PC-9 (cell line): ENCODE data around the gene VGLL4. TPM values are rescaled to one million over a fixed set of nuclear protein-coding genes. Genes with fewer than 3 reads are reported as not detected.

ENCODE experiments used
- BruUV-seq: library from RNA; stranded (reverse); fragments of 400-500 nt; replicated peaks from 2 replicates; lab custom pipeline; 2021; lab: Mats Ljungman, UMichigan
- CTCF ChIA-PET: fragments of 300-600 bp; sonication (Branson Sonifier 250); formaldehyde crosslinking; loops from one replicate; lab custom pipeline; 2022; ENCODE audit warnings: antibody characterized with exemption; lab: Charles Lee
- POLR2A ChIA-PET: fragments of 300-600 bp; sonication (Branson Sonifier 250); formaldehyde crosslinking; loops from one replicate; lab custom pipeline; 2022; ENCODE audit warnings: antibody characterized with exemption; ENCODE audit not compliant: unreplicated experiment; lab: Charles Lee
- DNase-seq, 2 experiments: peaks; one replicate each; pipeline versions ENCODE4 v3.0.0 to v3.0.0-alpha.2; 2015 to 2022; ENCODE audit warnings: mixed read lengths in 1 of 2
- H2AFZ ChIP-seq: fragments of 200-600 bp; sonication (generic); 2 replicates; pipeline ENCODE4 v1.8.1; 2017; ENCODE audit warnings: antibody characterized with exemption
- H3F3A ChIP-seq: fragments of 200-600 bp; sonication (generic); 2 replicates; pipeline ENCODE4 v1.8.1; 2017; ENCODE audit warnings: antibody characterized with exemption, mild to moderate bottlenecking, low read depth; ENCODE audit not compliant: insufficient read depth
- H3K27ac ChIP-seq: fragments of 200-600 bp; sonication (generic); 2 replicates; pipeline ENCODE4 v1.6.1; 2016; ENCODE audit warnings: mixed run types
- H3K27me3 ChIP-seq: fragments of 200-600 bp; sonication (generic); 2 replicates; pipeline ENCODE4 v1.6.1; 2016; ENCODE audit warnings: low read depth, mixed run types; ENCODE audit not compliant: insufficient read depth
- H3K36me3 ChIP-seq: fragments of 200-600 bp; sonication (generic); 2 replicates; pipeline ENCODE4 v1.6.1; 2016; ENCODE audit warnings: low read depth, mixed run types
- H3K4me1 ChIP-seq: fragments of 200-600 bp; sonication (generic); replicated peaks from 2 replicates; pipeline ENCODE4 v1.6.1; 2016; ENCODE audit warnings: mixed run types; ENCODE audit not compliant: insufficient read depth
- H3K4me2 ChIP-seq: fragments of 200-600 bp; sonication (generic); 2 replicates; pipeline ENCODE4 v1.6.1; 2017; ENCODE audit warnings: mixed run types
- H3K4me3 ChIP-seq: fragments of 200-600 bp; sonication (generic); 2 replicates; pipeline ENCODE4 v1.6.1; 2016; ENCODE audit warnings: mixed run types
- H3K79me2 ChIP-seq: fragments of 200-600 bp; sonication (generic); 2 replicates; pipeline ENCODE4 v1.6.1; 2017; ENCODE audit warnings: low read depth, mixed run types
- H3K9me2 ChIP-seq: fragments of 200-600 bp; sonication (generic); 2 replicates; pipeline ENCODE4 v1.8.1; 2017; ENCODE audit warnings: mild to moderate bottlenecking; ENCODE audit not compliant: insufficient read depth
- H3K9me3 ChIP-seq: fragments of 200-600 bp; sonication (generic); 2 replicates; pipeline ENCODE4 v1.8.1; 2016; ENCODE audit warnings: low read depth; ENCODE audit not compliant: insufficient read depth
- H4K20me1 ChIP-seq: fragments of 200-600 bp; sonication (generic); 2 replicates; pipeline ENCODE4 v1.8.1; 2017; ENCODE audit not compliant: insufficient read depth
- EZH2 ChIP-seq: fragments of 200-600 bp; sonication (generic); IDR thresholded peaks from 2 replicates; pipeline ENCODE4 v1.8.0; 2017; ENCODE audit warnings: antibody characterized with exemption, low read depth
- intact Hi-C: fragments of 100-400 bp; cut with micrococcal nuclease; formaldehyde crosslinking; loops from one replicate; pipeline ENCODE4 v1.10.0; 2022; ENCODE audit not compliant: unreplicated experiment
- total RNA-seq: library from RNA; stranded (reverse); gene quantifications from 2 replicates; pipeline ENCODE4 v1.2.3, GENCODE V29; 2021
- TF ChIP-seq, protein P1 (sequence below): fragments of 200-600 bp; sonication (generic); conservative IDR thresholded peaks from 2 replicates; pipeline ENCODE4 v1.6.1; 2017; ENCODE audit warnings: mixed run types, antibody characterized with exemption, mild to moderate bottlenecking, moderate library complexity

Gene VGLL4
- total RNA-seq, 1 experiment from 2014 or later: 42.2 TPM

DNA sequence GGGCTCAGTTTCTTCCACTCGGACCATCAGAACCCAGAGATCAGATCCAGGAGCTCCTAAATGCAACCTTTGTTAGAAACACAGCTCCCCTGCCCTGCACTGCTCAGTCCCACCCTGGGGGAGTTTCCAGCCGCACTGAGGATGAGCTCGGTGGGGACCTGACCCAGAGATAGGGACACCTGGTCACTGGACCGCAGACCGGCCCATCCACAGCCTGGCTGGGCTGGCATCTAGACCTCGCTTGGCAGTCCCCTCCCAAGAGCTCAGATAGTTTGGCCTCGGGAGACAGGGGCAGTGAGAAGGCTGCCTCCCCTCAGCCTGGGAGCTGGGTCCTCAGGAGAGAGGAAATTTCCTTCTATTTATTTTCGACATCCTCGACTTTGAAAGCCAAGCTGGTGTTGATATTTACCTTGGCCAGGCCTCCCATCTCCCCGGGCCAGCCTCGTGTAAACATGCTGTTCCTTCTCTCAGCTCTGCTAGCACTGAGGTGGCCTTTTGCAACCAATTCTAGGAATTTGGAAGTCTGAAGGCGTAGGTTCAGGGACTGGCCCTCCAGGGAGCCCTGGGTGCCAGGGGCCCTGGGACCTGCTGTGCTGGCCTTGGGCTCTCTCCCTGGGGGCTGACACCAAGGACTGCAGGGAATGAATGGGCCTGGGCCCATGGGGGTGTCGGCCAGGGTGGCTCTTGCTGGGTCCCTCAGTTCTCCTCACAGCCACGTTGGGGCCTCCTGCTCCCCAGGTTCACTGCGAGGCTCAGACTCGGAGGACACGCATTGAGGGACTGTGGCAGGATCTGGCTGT, 90.1 kb downstream of the VGLL4 start:
- no TSS peak for BruUV-seq
- Histone ChIP-seq H3K4me1 (no peaks in the 10 kb centered on the region), H3K4me3 (no peak overlapping the region), H3K9me3 (no peaks in the 10 kb centered on the region), H2AFZ (no peak overlapping the region), H4K20me1 (peaks cover 52% of the 10 kb centered on the region), H3K36me3 (peaks cover 4% of the 10 kb centered on the region; the same call in 1 of the 2 replicates), H3K27me3 (no peaks in the 10 kb centered on the region), H3K9me2 (no peaks in the 10 kb centered on the region), H3F3A (peaks cover 31% of the 10 kb centered on the region; the same call in 1 of the 2 replicates), H3K27ac (no peak overlapping the region), H3K79me2 (no peaks in the 10 kb centered on the region), H3K4me2 (no peak overlapping the region)
- POLR2A ChIA-PET: no interaction called here
- intact Hi-C loops: no loop called here
- no peak for TF ChIP-seq EZH2
- TF ChIP-seq, protein P1, sequence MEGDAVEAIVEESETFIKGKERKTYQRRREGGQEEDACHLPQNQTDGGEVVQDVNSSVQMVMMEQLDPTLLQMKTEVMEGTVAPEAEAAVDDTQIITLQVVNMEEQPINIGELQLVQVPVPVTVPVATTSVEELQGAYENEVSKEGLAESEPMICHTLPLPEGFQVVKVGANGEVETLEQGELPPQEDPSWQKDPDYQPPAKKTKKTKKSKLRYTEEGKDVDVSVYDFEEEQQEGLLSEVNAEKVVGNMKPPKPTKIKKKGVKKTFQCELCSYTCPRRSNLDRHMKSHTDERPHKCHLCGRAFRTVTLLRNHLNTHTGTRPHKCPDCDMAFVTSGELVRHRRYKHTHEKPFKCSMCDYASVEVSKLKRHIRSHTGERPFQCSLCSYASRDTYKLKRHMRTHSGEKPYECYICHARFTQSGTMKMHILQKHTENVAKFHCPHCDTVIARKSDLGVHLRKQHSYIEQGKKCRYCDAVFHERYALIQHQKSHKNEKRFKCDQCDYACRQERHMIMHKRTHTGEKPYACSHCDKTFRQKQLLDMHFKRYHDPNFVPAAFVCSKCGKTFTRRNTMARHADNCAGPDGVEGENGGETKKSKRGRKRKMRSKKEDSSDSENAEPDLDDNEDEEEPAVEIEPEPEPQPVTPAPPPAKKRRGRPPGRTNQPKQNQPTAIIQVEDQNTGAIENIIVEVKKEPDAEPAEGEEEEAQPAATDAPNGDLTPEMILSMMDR: no peak
- no peak for DNase-seq
- CTCF ChIA-PET: interaction anchor here (0.6 kb wide), 1 partner anchor 57 kb away, joined by 10 read pairs; no protein-coding TSS in a partner anchor

DNA sequence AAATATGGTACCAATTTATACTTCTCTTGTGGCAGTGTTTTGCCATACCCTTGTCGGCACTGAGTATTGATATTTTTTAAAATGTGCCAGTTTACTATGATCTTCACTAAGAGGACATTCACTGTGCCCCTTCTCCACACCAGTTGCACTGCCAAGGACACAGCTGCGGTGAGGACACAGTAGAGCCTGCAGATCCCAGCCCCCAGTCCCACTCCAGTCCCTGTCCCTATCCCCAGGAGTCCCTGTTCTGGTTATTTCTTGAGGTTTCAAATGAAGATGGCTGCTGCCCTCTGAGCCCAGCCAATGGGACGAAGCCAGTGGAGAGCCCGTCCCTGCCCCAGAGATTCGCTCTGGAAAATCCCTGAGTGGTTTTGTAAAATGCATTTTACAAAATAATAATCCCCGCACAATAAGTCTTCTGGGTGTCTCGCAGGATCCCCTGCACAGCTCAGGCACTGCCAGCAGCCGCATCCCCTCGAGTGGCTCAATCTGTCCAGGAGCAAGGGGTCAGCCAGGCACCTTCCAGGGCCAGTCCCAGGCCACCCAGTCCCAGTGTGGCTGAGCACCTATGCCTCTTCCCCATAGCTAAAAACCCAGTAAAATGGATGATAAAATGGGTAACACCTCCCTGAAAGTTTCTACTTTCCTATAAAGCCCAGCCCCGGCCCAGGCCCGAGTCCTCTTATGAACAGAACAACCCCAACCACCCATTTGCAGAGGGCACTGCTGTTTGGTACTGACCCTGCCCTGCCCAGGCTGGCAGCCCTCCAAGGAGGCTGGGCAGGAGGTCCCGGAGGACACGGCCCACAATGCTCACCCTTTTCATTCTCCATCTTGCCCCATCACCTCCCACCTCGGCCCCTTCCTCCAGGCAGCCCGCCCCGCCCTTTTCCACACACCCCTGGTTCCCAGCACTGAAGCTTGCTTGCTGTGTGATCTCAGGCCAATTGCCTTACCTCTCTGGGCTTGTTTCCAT, 91.1 kb downstream of the VGLL4 start:
- Histone ChIP-seq H4K20me1 (peaks cover 45% of the 10 kb centered on the region), H3K27ac (no peak overlapping the region), H3K36me3 (peaks cover 4% of the 10 kb centered on the region; the same call in 1 of the 2 replicates), H2AFZ (no peak overlapping the region), H3K9me3 (no peaks in the 10 kb centered on the region), H3K4me2 (no peak overlapping the region), H3K4me3 (no peak overlapping the region), H3K9me2 (no peaks in the 10 kb centered on the region), H3K79me2 (no peaks in the 10 kb centered on the region), H3K27me3 (no peaks in the 10 kb centered on the region), H3F3A (peaks cover 25% of the 10 kb centered on the region), H3K4me1 (no peaks in the 10 kb centered on the region)
- intact Hi-C loops: no loop called here
- BruUV-seq: no TSS peak
- TF ChIP-seq, protein P1: no peak
- no peak for TF ChIP-seq EZH2
- ChIA-PET CTCF (no interaction called here), POLR2A (interaction anchor here (0.7 kb wide), 1 partner anchor 295 kb away, joined by 4 read pairs; no protein-coding TSS in a partner anchor)
- DNase-seq: no peak

DNA sequence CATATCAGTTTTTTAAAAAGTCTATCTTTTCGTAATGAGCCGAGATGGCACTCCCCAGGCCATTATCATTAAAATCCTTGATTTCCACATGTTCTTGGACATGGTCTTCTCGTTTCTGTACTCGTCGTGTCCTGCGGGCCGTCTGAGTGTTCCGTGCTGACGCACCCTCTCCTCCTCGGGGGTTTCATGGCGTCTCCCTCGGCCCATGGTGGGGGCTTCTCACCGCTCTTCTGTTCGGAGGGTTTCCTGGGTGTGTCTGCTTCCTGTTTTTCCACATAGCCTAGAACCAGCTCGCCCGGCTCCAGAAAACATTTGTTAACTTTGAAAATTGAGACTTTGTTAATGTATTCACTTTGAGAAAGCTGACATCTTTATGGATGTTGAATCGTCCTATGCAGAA, 92.7 kb downstream of the VGLL4 start:
- CTCF ChIA-PET: no interaction called here
- TF ChIP-seq, protein P1: no peak
- TF ChIP-seq EZH2: no peak

More for the DNA sequence above, 92.7 kb downstream of the VGLL4 start:
- Histone ChIP-seq H3K79me2 (no peaks in the 10 kb centered on the region), H3K27me3 (no peaks in the 10 kb centered on the region), H3K9me2 (no peaks in the 10 kb centered on the region), H3K27ac (no peak overlapping the region), H3K4me3 (no peak overlapping the region), H3K36me3 (no peaks in the 10 kb centered on the region), H4K20me1 (peaks cover 30% of the 10 kb centered on the region), H2AFZ (no peak overlapping the region), H3K4me1 (no peaks in the 10 kb centered on the region), H3K4me2 (no peak overlapping the region), H3K9me3 (no peaks in the 10 kb centered on the region), H3F3A (peaks cover 15% of the 10 kb centered on the region)
- intact Hi-C loops: no loop called here
- DNase-seq: no peak
- no TSS peak for BruUV-seq
- POLR2A ChIA-PET: interaction anchor here (0.5 kb wide), 1 partner anchor 87 kb away, joined by 3 read pairs; no protein-coding TSS in a partner anchor
